Loucy (cell line): ENCODE results near the gene TSPAN9.

Experiments used
- H2AFZ ChIP-seq: fragments of 200-600 bp; sonication (generic); 2 replicates; pipeline ENCODE4 v1.6.0; 2016; ENCODE audit warnings: antibody characterized with exemption, mild to moderate bottlenecking, low read length, moderate library complexity
- H3F3A ChIP-seq: fragments of 200-600 bp; 2 replicates; pipeline ENCODE4 v1.6.0; 2016; ENCODE audit warnings: antibody characterized with exemption, low read depth, mild to moderate bottlenecking
- H3K27me3 ChIP-seq: fragments of 200-600 bp; sonication (generic); 2 replicates; pipeline ENCODE4 v1.6.1; 2014; ENCODE audit warnings: low read length, mild to moderate bottlenecking; ENCODE audit not compliant: insufficient read depth, poor library complexity, severe bottlenecking
- H3K36me3 ChIP-seq: fragments of 200-600 bp; sonication (generic); 2 replicates; pipeline ENCODE4 v1.6.1; 2016; ENCODE audit warnings: low read length; ENCODE audit not compliant: insufficient read depth
- H3K4me1 ChIP-seq: fragments of 200-600 bp; sonication (generic); 2 replicates; pipeline ENCODE4 v1.5.1; 2014; ENCODE audit warnings: low read length, mild to moderate bottlenecking; ENCODE audit not compliant: insufficient read depth, poor library complexity, severe bottlenecking
- H3K4me2 ChIP-seq: fragments of 200-600 bp; sonication (generic); 2 replicates; pipeline ENCODE4 v1.6.0; 2014; ENCODE audit warnings: antibody characterized with exemption, low read length, low read depth, mild to moderate bottlenecking; ENCODE audit not compliant: poor library complexity, severe bottlenecking
- H3K4me3 ChIP-seq: fragments of 200-600 bp; sonication (generic); 2 replicates; pipeline ENCODE4 v1.5.1; 2014; ENCODE audit warnings: low read length, mild to moderate bottlenecking, mixed read lengths; ENCODE audit not compliant: poor library complexity, severe bottlenecking
- H3K79me2 ChIP-seq: fragments of 200-600 bp; sonication (generic); 2 replicates; pipeline ENCODE4 v1.6.1; 2014; ENCODE audit warnings: low read length; ENCODE audit not compliant: insufficient read depth
- H3K9ac ChIP-seq: fragments of 200-600 bp; sonication (generic); 2 replicates; pipeline ENCODE4 v1.6.0; 2014; ENCODE audit warnings: mild to moderate bottlenecking, low read depth, low read length, moderate library complexity; ENCODE audit not compliant: poor library complexity, severe bottlenecking
- H3K9me2 ChIP-seq: fragments of 200-600 bp; sonication (generic); replicated peaks from 2 replicates; pipeline ENCODE4 v1.6.1; 2016; ENCODE audit warnings: low read depth, low read length, mixed read lengths
- H3K9me3 ChIP-seq: fragments of 200-600 bp; sonication (generic); 2 replicates; pipeline ENCODE4 v1.6.1; 2014; ENCODE audit warnings: mild to moderate bottlenecking, antibody characterized with exemption, low read length, low read depth; ENCODE audit not compliant: insufficient read depth
- H4K20me1 ChIP-seq: fragments of 200-600 bp; sonication (generic); 2 replicates; pipeline ENCODE4 v1.6.0; 2014; ENCODE audit warnings: antibody characterized with exemption, low read length, mild to moderate bottlenecking; ENCODE audit not compliant: insufficient read depth, poor library complexity, severe bottlenecking
- CTCF ChIP-seq: fragments of 200-600 bp; sonication (generic); conservative IDR thresholded peaks from 2 replicates; pipeline ENCODE4 v1.5.1; 2014; ENCODE audit warnings: mild to moderate bottlenecking, antibody characterized with exemption, low read length
- EZH2phosphoT487 ChIP-seq: fragments of 200-600 bp; IDR thresholded peaks from 2 replicates; pipeline ENCODE4 v1.6.1; 2018; ENCODE audit warnings: antibody characterized with exemption, mild to moderate bottlenecking, moderate library complexity, borderline replicate concordance

The TSPAN9 gene

GRCh38 chr12:3190101-3190500, 112.9 kb downstream of the TSPAN9 start:
- no peaks in the 10 kb centered on the region for H3K9me2 ChIP-seq
- no peaks in the 10 kb centered on the region for H3F3A ChIP-seq
- H4K20me1 ChIP-seq = no peaks in the 10 kb centered on the region
- H3K27me3 ChIP-seq = no peaks in the 10 kb centered on the region
- TF ChIP-seq CTCF (no peak), EZH2phosphoT487 (no peak)
- no peaks in the 10 kb centered on the region for H3K79me2 ChIP-seq
- H3K4me1 ChIP-seq = no peaks in the 10 kb centered on the region
- H3K9me3 ChIP-seq = no peaks in the 10 kb centered on the region
- no peak overlapping the region for H2AFZ ChIP-seq
- no peaks in the 10 kb centered on the region for H3K36me3 ChIP-seq
- H3K4me3 ChIP-seq = no peak overlapping the region
- H3K9ac ChIP-seq = no peak overlapping the region
- no peak overlapping the region for H3K4me2 ChIP-seq

- no peaks in the 10 kb centered on the region for H3K9me2 ChIP-seq
- H3K79me2 ChIP-seq = no peaks in the 10 kb centered on the region
- H3K9ac ChIP-seq = no peak overlapping the region
- TF ChIP-seq CTCF (no peak), EZH2phosphoT487 (no peak)
- no peaks in the 10 kb centered on the region for H3K9me3 ChIP-seq
- H3K4me2 ChIP-seq = no peak overlapping the region
- no peaks in the 10 kb centered on the region for H3F3A ChIP-seq
- no peaks in the 10 kb centered on the region for H4K20me1 ChIP-seq
- no peaks in the 10 kb centered on the region for H3K4me1 ChIP-seq
- H3K36me3 ChIP-seq = no peaks in the 10 kb centered on the region
- H3K4me3 ChIP-seq = no peak overlapping the region
- no peaks in the 10 kb centered on the region for H3K27me3 ChIP-seq
- no peak overlapping the region for H2AFZ ChIP-seq
Measured at GRCh38 chr12:3191450-3191849, 114.3 kb downstream of the TSPAN9 start.

- TF ChIP-seq CTCF = no peak
- TF ChIP-seq EZH2phosphoT487 = no peak
- no peaks in the 10 kb centered on the region for H3K36me3 ChIP-seq
- no peaks in the 10 kb centered on the region for H3K79me2 ChIP-seq
- H3K9me3 ChIP-seq = no peaks in the 10 kb centered on the region
- H3K9me2 ChIP-seq = no peaks in the 10 kb centered on the region
- H3K9ac ChIP-seq = no peak overlapping the region
- no peaks in the 10 kb centered on the region for H3F3A ChIP-seq
- H3K4me2 ChIP-seq = no peak overlapping the region
- no peak overlapping the region for H3K4me3 ChIP-seq
- no peaks in the 10 kb centered on the region for H3K27me3 ChIP-seq
- H4K20me1 ChIP-seq = no peaks in the 10 kb centered on the region
- no peak overlapping the region for H2AFZ ChIP-seq
- H3K4me1 ChIP-seq = no peaks in the 10 kb centered on the region
Measured at GRCh38 chr12:3192221-3192620, 115.0 kb downstream of the TSPAN9 start.
